CD14-positive monocyte (primary cell): ENCODE results near the gene NEU1. TPM values are rescaled to one million over a fixed set of nuclear protein-coding genes. Genes with fewer than 3 reads are reported as not detected.
A peak's percentile ranks its signal among the peaks of the same experiment; 100 is the strongest.

Source experiments
- DNase-seq, 3 donors: peaks; one replicate each; pipeline ENCODE4 v3.0.0-alpha.2; 2011 to 2022
- H2AFZ ChIP-seq: 2 replicates; pipeline ENCODE4 v1.6.0; 2012; ENCODE audit warnings: mild to moderate bottlenecking, low read depth, low read length, inconsistent platforms; ENCODE audit not compliant: insufficient read depth, poor library complexity, severe bottlenecking
- H3K27ac ChIP-seq, 2 donors: 1 replicate in 1 of 2; 2 replicates in 1 of 2; pipeline ENCODE4 v1.5.1; 2012 to 2013; ENCODE audit warnings: low read length in 2 of 2, control low read depth in 1 of 2, inconsistent platforms in 1 of 2, low read depth in 1 of 2, mild to moderate bottlenecking in 1 of 2
- H3K27me3 ChIP-seq, 2 donors: one replicate each; pipeline versions ENCODE4 v1.6.0 to v1.6.1; 2011 to 2013; ENCODE audit warnings: low read length in 2 of 2; ENCODE audit not compliant: control insufficient read depth in 2 of 2, insufficient read depth in 2 of 2
- H3K36me3 ChIP-seq, 2 donors: replicated peaks in 1 of 2; 1 replicate in 1 of 2; 2 replicates in 1 of 2; pipeline versions ENCODE4 v1.5.1 to v1.6.1; 2012 to 2013; ENCODE audit warnings: low read length in 2 of 2, control low read depth in 1 of 2, inconsistent platforms in 1 of 2, mild to moderate bottlenecking in 1 of 2; ENCODE audit not compliant: insufficient read depth in 2 of 2, control insufficient read depth in 1 of 2
- H3K4me1 ChIP-seq, 2 donors: 1 replicate in 1 of 2; 2 replicates in 1 of 2; pipeline versions ENCODE4 v1.5.1 to v1.6.1; 2012 to 2013; ENCODE audit warnings: low read length in 2 of 2, control low read depth in 1 of 2, inconsistent platforms in 1 of 2, mild to moderate bottlenecking in 1 of 2, moderate library complexity in 1 of 2; ENCODE audit not compliant: insufficient read depth in 2 of 2, control insufficient read depth in 1 of 2
- H3K4me2 ChIP-seq: replicated peaks from 2 replicates; pipeline ENCODE3; 2012; ENCODE audit warnings: low read length, moderate library complexity, mild to moderate bottlenecking; ENCODE audit not compliant: poor library complexity, severe bottlenecking; ENCODE audit errors: extremely low read depth
- H3K4me3 ChIP-seq, 3 experiments: fragments of 200-600 bp in 1 of 3; sonication (generic) in 1 of 3; replicated peaks in 1 of 3; 1 replicate in 2 of 3; 2 replicates in 1 of 3; pipeline ENCODE4 v1.5.1; 2011 to 2013; ENCODE audit warnings: low read length in 3 of 3, mild to moderate bottlenecking in 3 of 3, control low read depth in 2 of 3, low read depth in 2 of 3, inconsistent platforms in 1 of 3, moderate library complexity in 1 of 3
- H3K79me2 ChIP-seq: 2 replicates; pipeline ENCODE4 v1.6.0; 2012; ENCODE audit warnings: mild to moderate bottlenecking, control low read depth, inconsistent platforms, low read length, moderate library complexity; ENCODE audit not compliant: insufficient read depth
- H3K9ac ChIP-seq: 2 replicates; pipeline ENCODE4 v1.6.0; 2017; ENCODE audit warnings: low read length, mild to moderate bottlenecking; ENCODE audit not compliant: insufficient read depth, poor library complexity, severe bottlenecking
- H3K9me3 ChIP-seq, 2 donors: replicated peaks in 1 of 2; 1 replicate in 1 of 2; 2 replicates in 1 of 2; pipeline versions ENCODE4 v1.5.1 to v1.6.1; 2012 to 2013; ENCODE audit warnings: low read length in 2 of 2, control low read depth in 1 of 2; ENCODE audit not compliant: control insufficient read depth in 1 of 2, insufficient read depth in 1 of 2
- H4K20me1 ChIP-seq: 2 replicates; pipeline ENCODE4 v1.6.0; 2012; ENCODE audit warnings: mild to moderate bottlenecking, low read length, control low read depth, moderate library complexity; ENCODE audit not compliant: insufficient read depth
- H3K27ac Mint-ChIP-seq, 7 donors: one replicate each; pipeline ENCODE4 v1.8.0; 2020; ENCODE audit warnings: mild to moderate bottlenecking in 7 of 7, mixed read lengths in 7 of 7, moderate library complexity in 6 of 7, inconsistent platforms in 2 of 7
- H3K27me3 Mint-ChIP-seq, 3 donors: one replicate each; pipeline ENCODE4 v1.8.0; 2021 to 2022; ENCODE audit warnings: low read depth in 3 of 3, mild to moderate bottlenecking in 3 of 3, mixed read lengths in 3 of 3, moderate library complexity in 3 of 3, inconsistent platforms in 1 of 3
- H3K36me3 Mint-ChIP-seq, 2 donors: one replicate each; pipeline ENCODE4 v1.8.0; 2020; ENCODE audit warnings: mixed read lengths in 2 of 2, inconsistent platforms in 1 of 2, mild to moderate bottlenecking in 1 of 2
- H3K4me1 Mint-ChIP-seq: one replicate; pipeline ENCODE4 v1.8.0; 2020; ENCODE audit warnings: mild to moderate bottlenecking, mixed read lengths
- H3K4me3 Mint-ChIP-seq, 2 donors: one replicate each; pipeline ENCODE4 v1.8.0; 2020; ENCODE audit warnings: mild to moderate bottlenecking in 2 of 2, mixed read lengths in 2 of 2, moderate library complexity in 1 of 2
- H3K9me3 Mint-ChIP-seq, 7 donors: one replicate each; pipeline ENCODE4 v1.8.0; 2020 to 2022; ENCODE audit warnings: mixed read lengths in 7 of 7, mild to moderate bottlenecking in 6 of 7, moderate library complexity in 6 of 7, inconsistent platforms in 2 of 7
- CTCF ChIP-seq: fragments of 200-600 bp; IDR thresholded peaks from one replicate; pipeline ENCODE4 v1.8.0; 2022; ENCODE audit warnings: antibody characterized with exemption, mild to moderate bottlenecking
- WGBS: methylation state at CpG from one replicate; pipeline ENCODE4 v1.1.5; 2013; ENCODE audit warnings: missing lambda C conversion rate; ENCODE audit not compliant: insufficient coverage; 5-methylcytosine and 5-hydroxymethylcytosine counted together
- intact Hi-C, 2 donors: fragments of 100-400 bp; cut with micrococcal nuclease; formaldehyde crosslinking; loops; one replicate each; pipeline versions ENCODE4 v1.15.0 to v1.15.1; 2023
- polyA plus RNA-seq, 3 donors: library from polyadenylated mRNA; depleted of rRNA in 1 of 3; unstranded in 2 of 3; stranded (reverse) in 1 of 3; fragments of 300-500 nt in 2 of 3; fragments of >200 nt in 1 of 3; fragmentation: Illumina TruSeq in 2 of 3; gene quantifications; 1 replicate in 2 of 3; 2 replicates in 1 of 3; pipeline ENCODE4 v1.2.3, GENCODE V29; 2012 to 2021

Gene NEU1
- polyA plus RNA-seq, 3 donors = 70.2 to 89.5 (median 81.8) TPM

- peak overlapping the region; percentile 94 to 97 for H3K4me3 Mint-ChIP-seq
- Histone ChIP-seq H3K36me3 (peaks cover 4 to 15% of the 10 kb centered on the region in 2 donors), H3K9ac (peak overlapping the region; percentile 73), H3K9me3 (no peaks in the 10 kb centered on the region), H3K4me1 (peaks cover 44 to 62% of the 10 kb centered on the region in 2 donors), H2AFZ (peak overlapping the region; percentile 96), H3K4me3 (peak overlapping the region; percentile 73 to 97 (median 73)), H3K27ac (peak overlapping the region in 1 of 2 donors; percentile 71), H4K20me1 (no peaks in the 10 kb centered on the region), H3K79me2 (peaks cover 17% of the 10 kb centered on the region), H3K27me3 (no peaks in the 10 kb centered on the region), H3K4me2 (peak overlapping the region; percentile 82)
- TF ChIP-seq CTCF = no peak
- H3K4me1 Mint-ChIP-seq = peaks cover 45% of the 10 kb centered on the region
- peak in 1 of 3 donors; percentile 30 for DNase-seq
- WGBS = 0% methylated on average over 3 of the region's 8 CpGs
- H3K27ac Mint-ChIP-seq = peak overlapping the region in 6 of 7 donors; percentile 85 to 94 (median 90)
- peaks cover 8 to 13% of the 10 kb centered on the region in 2 donors for H3K36me3 Mint-ChIP-seq
- H3K27me3 Mint-ChIP-seq = peaks cover 3 to 10% (median 4%) of the 10 kb centered on the region in 3 donors
- intact Hi-C loops = loop anchor here (5.0 kb wide), 3 partner anchors 36 to 59 kb away; partner anchors contain the start of genes NELFE (in 1 of the 2), NEU1 (in 1 of the 2) and SKIC2 (in 1 of the 2)
- H3K9me3 Mint-ChIP-seq = no peaks in the 10 kb centered on the region
Measured at GRCh38 chr6:31898383-31899011, 35.9 kb upstream of the NEU1 start.

DNA sequence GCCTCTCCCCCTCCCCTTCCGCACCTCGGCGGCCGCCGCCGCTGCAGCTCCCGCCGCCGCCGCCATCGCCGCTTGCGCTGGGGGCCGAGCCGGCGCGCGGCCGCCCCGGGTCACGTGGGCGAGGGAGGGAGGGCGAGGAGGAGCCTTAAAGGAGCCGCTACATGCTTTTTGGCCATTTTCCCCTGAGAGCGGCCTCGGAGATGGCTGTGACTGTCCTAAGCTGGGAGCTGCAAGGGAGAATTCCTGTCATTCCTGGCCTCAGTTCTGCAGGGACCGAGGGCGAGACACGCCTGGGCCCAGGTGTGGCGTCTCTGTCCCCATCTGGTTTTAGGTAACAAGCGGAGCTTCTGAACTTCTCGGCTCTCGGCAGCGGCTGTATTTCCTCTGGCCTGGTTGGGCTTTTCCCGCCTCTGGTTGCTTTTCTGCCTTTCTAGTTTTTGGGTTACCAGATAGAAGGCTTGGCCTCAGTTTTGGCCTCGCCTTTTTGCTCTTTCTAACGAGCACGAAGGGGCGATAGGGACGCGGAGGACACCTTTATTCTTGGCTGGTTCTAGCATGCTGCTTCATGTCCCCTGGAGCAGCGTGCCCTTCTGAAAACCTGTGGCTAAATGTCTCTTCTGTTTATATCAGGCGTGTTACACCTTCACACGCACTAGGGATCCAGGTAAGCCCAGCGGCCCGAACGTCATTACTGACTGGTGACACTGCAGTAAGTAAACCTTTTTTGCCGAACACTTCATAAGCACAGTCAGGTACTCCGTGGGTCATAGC is 35.2 kb upstream of the NEU1 start, which contains the start of gene EHMT2:
EHMT2 (minus strand) TSS at position 87 of the 771 bp plus-strand sequence; CDS start at position 66, 21 bp downstream.
- Mint-ChIP-seq H3K27ac (peak within 1 kb of the TSS; percentile 85 to 95 (median 91)), H3K27me3 (peaks cover 2 to 4% (median 3%) of the 10 kb centered on the region in 3 donors), H3K4me1 (peaks cover 41% of the 10 kb centered on the region), H3K4me3 (peak within 1 kb of the TSS; percentile 94 to 97), H3K36me3 (peaks cover 11 to 20% of the 10 kb centered on the region in 2 donors), H3K9me3 (no peaks in the 10 kb centered on the region)
- Histone ChIP-seq H3K27me3 (no peaks in the 10 kb centered on the region), H3K9me3 (no peaks in the 10 kb centered on the region), H4K20me1 (no peaks in the 10 kb centered on the region), H3K9ac (peak within 1 kb of the TSS; percentile 73), H3K36me3 (peaks cover 11 to 22% of the 10 kb centered on the region in 2 donors), H3K4me1 (peaks cover 40 to 57% of the 10 kb centered on the region in 2 donors), H3K79me2 (peaks cover 17% of the 10 kb centered on the region), H3K27ac (peak within 1 kb of the TSS; percentile 45 to 71), H3K4me2 (peak within 1 kb of the TSS; percentile 82), H3K4me3 (peak within 1 kb of the TSS; percentile 73 to 97 (median 73)), H2AFZ (peak within 1 kb of the TSS; percentile 96)
- TF ChIP-seq CTCF = no peak
- WGBS = 0% methylated on average over 39 of the region's 49 CpGs
- intact Hi-C loops = loop anchor here (5.0 kb wide), 3 partner anchors 35 to 60 kb away; partner anchors contain the start of genes NELFE (in 1 of the 2), NEU1 (in 1 of the 2) and SKIC2 (in 1 of the 2)
- DNase-seq = peak; percentile 66 to 76 (median 71)
